Kidney (tissue), 14 donors: ENCODE results near the gene HOXB8. TPM values are rescaled to one million over a fixed set of nuclear protein-coding genes. Genes with fewer than 3 reads are reported as not detected.

ENCODE experiments used
- DNase-seq, 5 donors: peaks; one replicate each; pipeline ENCODE4 v3.0.0-alpha.2; 2013 to 2020
- FAIRE-seq: peaks from 2 replicates; lab custom pipeline; 2012; peaks lifted over from hg19 to GRCh38; lab: Jason Lieb, UNC
- H3K27ac ChIP-seq, 2 donors: one replicate each; pipeline ENCODE4 v1.7.0; 2013; ENCODE audit warnings: low read depth in 2 of 2, low read length in 2 of 2, inconsistent platforms in 1 of 2
- H3K27me3 ChIP-seq: one replicate; pipeline ENCODE4 v1.7.1; 2013; ENCODE audit warnings: low read length, inconsistent platforms; ENCODE audit not compliant: control insufficient read depth, insufficient read depth
- H3K36me3 ChIP-seq, 3 donors: one replicate each; pipeline versions ENCODE4 v1.7.0 to v1.7.1; 2013; ENCODE audit warnings: low read length in 3 of 3, control low read depth in 1 of 3, inconsistent platforms in 1 of 3; ENCODE audit not compliant: insufficient read depth in 3 of 3, control insufficient read depth in 2 of 3
- H3K4me1 ChIP-seq, 3 donors: one replicate each; pipeline versions ENCODE4 v1.7.0 to v1.7.1; 2013; ENCODE audit warnings: low read length in 3 of 3, inconsistent platforms in 1 of 3, low read depth in 1 of 3; ENCODE audit not compliant: control insufficient read depth in 2 of 3, insufficient read depth in 2 of 3
- H3K4me3 ChIP-seq, 3 donors: one replicate each; pipeline versions ENCODE4 v1.7.0 to v1.8.1; 2013; ENCODE audit warnings: low read length in 3 of 3, control low read depth in 1 of 3, inconsistent platforms in 1 of 3
- H3K9ac ChIP-seq, 3 donors: one replicate each; pipeline versions ENCODE4 v1.7.0 to v1.7.1; 2013; ENCODE audit warnings: low read length in 3 of 3, control low read depth in 1 of 3, inconsistent platforms in 1 of 3
- H3K9me3 ChIP-seq, 3 donors: one replicate each; pipeline versions ENCODE4 v1.7.0 to v1.7.1; 2013; ENCODE audit warnings: low read length in 3 of 3, control low read depth in 1 of 3, inconsistent platforms in 1 of 3; ENCODE audit not compliant: control insufficient read depth in 2 of 3, insufficient read depth in 1 of 3
- CTCF ChIP-seq: IDR thresholded peaks from 3 replicates; pipeline ENCODE4 v1.5.1; 2012; ENCODE audit warnings: mild to moderate bottlenecking, moderate library complexity, borderline replicate concordance; ENCODE audit not compliant: insufficient read depth; ENCODE audit errors: extremely low read depth
- intact Hi-C: fragments of 100-400 bp; cut with DNase I; formaldehyde crosslinking; loops from one replicate; pipeline ENCODE4 v1.11.1; 2022
- polyA plus RNA-seq: library from polyadenylated mRNA; stranded (reverse); fragments of 350-450 nt; fragmentation: Illumina TruSeq; extraction: RNeasy Lipid Tissue Mini Kit (QIAGEN cat#74804); gene quantifications from one replicate; pipeline ENCODE4 v1.2.3, GENCODE V29; 2014; ENCODE audit warnings: low read depth, low replicate concordance; ENCODE audit not compliant: insufficient read depth
- total RNA-seq: library from RNA; stranded (reverse); fragmentation: NEBNext Ultra II Directional; extraction: Animal tissue kit (Norgen Biotek cat#: 25700); gene quantifications from one replicate; pipeline ENCODE4 v1.2.1, GENCODE V29; 2021
- donor health status: control.
- donor health status: control.
- donor health status: control.
- donor health status: control.
- donor health status: control.
- donor health status: DM: yes; HTN: yes; CAD: no.
- donor health status: Normal renal cell carcinoma (clear cell type).

HOXB8 gene
- total and polyA plus RNA-seq, 2 donors from 2014 or later: 19.3 to 48.7 TPM

- peak overlapping the region in 2 of 3 donors; percentile 26 to 70 for H3K9ac ChIP-seq
- H3K36me3 ChIP-seq: peaks cover 2 to 5% (median 2%) of the 10 kb centered on the region in 3 donors
- peak overlapping the region; percentile 18 to 81 for H3K27ac ChIP-seq
- no peaks in the 10 kb centered on the region for H3K27me3 ChIP-seq
- DNase-seq (no peak), FAIRE-seq (no peak)
- no peaks in the 10 kb centered on the region for H3K9me3 ChIP-seq
- H3K4me3 ChIP-seq: peak overlapping the region in 1 of 3 donors; percentile 51
- H3K4me1 ChIP-seq: peaks cover 25 to 40% (median 38%) of the 10 kb centered on the region in 3 donors
- TF ChIP-seq CTCF: no peak
- intact Hi-C loops: no loop called here
Measured at GRCh38 chr17:48569240-48569582, 45.9 kb downstream of the HOXB8 start.

GRCh38 chr17:48568499-48569239 is 46.4 kb downstream of the HOXB8 start:
- H3K27me3 ChIP-seq: no peaks in the 10 kb centered on the region
- TF ChIP-seq CTCF: no peak
- intact Hi-C loops: no loop called here
- peak overlapping the region; percentile 10 to 44 (median 23) for H3K4me3 ChIP-seq
- H3K9me3 ChIP-seq: no peaks in the 10 kb centered on the region
- peaks cover 25 to 40% (median 38%) of the 10 kb centered on the region in 3 donors for H3K4me1 ChIP-seq
- FAIRE-seq (no peak), DNase-seq (peak in 2 of 5 donors; percentile 73 to 75)
- peak overlapping the region in 2 of 3 donors; percentile 26 to 70 for H3K9ac ChIP-seq
- H3K27ac ChIP-seq: peak overlapping the region; percentile 18 to 33
- peaks cover 2 to 5% (median 2%) of the 10 kb centered on the region in 3 donors for H3K36me3 ChIP-seq

- FAIRE-seq (no peak), DNase-seq (no peak)
- no peaks in the 10 kb centered on the region for H3K9me3 ChIP-seq
- H3K36me3 ChIP-seq: peaks cover 2 to 5% (median 2%) of the 10 kb centered on the region in 3 donors
- peak overlapping the region in 2 of 3 donors; percentile 34 to 70 for H3K9ac ChIP-seq
- TF ChIP-seq CTCF: no peak
- peaks cover 28 to 45% (median 39%) of the 10 kb centered on the region in 3 donors for H3K4me1 ChIP-seq
- H3K4me3 ChIP-seq: peak overlapping the region in 1 of 3 donors; percentile 44
- no peaks in the 10 kb centered on the region for H3K27me3 ChIP-seq
- peak overlapping the region; percentile 68 to 77 for H3K27ac ChIP-seq
- intact Hi-C loops: no loop called here
Measured at GRCh38 chr17:48567646-48568354, 47.3 kb downstream of the HOXB8 start.
